GM10266 (cell line): Measurements from ENCODE around the gene EXD3.

Experiments used
- DNase-seq: peaks from one replicate; pipeline ENCODE4 v3.0.0; 2012; ENCODE audit errors: extremely low spot score
- TF ChIP-seq, protein P1 (sequence below): IDR thresholded peaks from 2 replicates; pipeline ENCODE4 v1.5.1; 2012; ENCODE audit warnings: mild to moderate bottlenecking, low read depth; ENCODE audit not compliant: control insufficient read depth, insufficient read depth; ENCODE audit errors: missing control alignments

The EXD3 gene

DNA sequence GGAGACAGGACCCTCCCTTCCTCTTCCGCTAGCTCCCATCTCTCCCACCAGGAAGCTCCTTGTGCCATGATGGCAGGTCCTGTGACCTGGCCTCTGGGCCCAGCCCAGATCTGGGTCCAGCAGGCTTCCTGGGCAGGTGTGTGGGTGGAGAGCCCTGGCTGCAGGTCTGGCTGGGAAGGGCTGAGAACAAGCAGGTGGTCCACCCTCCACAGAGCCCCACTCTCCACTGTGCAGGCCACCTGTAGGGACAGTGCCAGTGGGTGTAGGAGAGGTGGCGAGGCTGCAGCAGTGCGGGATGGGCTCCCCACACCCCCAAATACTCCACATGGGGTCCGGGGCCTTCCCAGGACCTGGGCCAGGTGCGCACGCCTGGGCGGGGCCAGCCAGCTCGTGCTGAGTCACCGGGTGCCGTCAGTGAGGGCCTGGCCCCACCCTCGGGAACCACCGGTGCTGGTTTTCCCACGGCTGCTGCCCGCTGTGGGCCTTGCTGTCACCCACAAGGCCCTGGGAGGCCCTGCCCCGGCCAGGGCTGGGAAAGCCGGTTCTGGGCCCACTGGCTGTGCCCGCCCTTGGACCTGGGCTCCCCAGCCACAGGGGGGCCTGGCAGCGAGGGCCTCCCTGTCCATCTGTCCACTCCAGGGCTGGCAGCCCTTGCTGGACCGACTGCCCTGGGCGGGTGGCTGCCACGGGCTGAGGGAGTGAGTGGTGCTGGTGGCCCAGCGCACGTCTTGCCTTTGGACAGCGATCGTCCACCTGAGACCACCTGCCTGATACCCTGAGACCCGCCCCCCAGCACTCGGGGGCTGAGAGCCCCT lies 111.6 kb downstream of the EXD3 start:
- DNase-seq: no peak
- TF ChIP-seq, protein P1, sequence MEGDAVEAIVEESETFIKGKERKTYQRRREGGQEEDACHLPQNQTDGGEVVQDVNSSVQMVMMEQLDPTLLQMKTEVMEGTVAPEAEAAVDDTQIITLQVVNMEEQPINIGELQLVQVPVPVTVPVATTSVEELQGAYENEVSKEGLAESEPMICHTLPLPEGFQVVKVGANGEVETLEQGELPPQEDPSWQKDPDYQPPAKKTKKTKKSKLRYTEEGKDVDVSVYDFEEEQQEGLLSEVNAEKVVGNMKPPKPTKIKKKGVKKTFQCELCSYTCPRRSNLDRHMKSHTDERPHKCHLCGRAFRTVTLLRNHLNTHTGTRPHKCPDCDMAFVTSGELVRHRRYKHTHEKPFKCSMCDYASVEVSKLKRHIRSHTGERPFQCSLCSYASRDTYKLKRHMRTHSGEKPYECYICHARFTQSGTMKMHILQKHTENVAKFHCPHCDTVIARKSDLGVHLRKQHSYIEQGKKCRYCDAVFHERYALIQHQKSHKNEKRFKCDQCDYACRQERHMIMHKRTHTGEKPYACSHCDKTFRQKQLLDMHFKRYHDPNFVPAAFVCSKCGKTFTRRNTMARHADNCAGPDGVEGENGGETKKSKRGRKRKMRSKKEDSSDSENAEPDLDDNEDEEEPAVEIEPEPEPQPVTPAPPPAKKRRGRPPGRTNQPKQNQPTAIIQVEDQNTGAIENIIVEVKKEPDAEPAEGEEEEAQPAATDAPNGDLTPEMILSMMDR: no peak

DNA sequence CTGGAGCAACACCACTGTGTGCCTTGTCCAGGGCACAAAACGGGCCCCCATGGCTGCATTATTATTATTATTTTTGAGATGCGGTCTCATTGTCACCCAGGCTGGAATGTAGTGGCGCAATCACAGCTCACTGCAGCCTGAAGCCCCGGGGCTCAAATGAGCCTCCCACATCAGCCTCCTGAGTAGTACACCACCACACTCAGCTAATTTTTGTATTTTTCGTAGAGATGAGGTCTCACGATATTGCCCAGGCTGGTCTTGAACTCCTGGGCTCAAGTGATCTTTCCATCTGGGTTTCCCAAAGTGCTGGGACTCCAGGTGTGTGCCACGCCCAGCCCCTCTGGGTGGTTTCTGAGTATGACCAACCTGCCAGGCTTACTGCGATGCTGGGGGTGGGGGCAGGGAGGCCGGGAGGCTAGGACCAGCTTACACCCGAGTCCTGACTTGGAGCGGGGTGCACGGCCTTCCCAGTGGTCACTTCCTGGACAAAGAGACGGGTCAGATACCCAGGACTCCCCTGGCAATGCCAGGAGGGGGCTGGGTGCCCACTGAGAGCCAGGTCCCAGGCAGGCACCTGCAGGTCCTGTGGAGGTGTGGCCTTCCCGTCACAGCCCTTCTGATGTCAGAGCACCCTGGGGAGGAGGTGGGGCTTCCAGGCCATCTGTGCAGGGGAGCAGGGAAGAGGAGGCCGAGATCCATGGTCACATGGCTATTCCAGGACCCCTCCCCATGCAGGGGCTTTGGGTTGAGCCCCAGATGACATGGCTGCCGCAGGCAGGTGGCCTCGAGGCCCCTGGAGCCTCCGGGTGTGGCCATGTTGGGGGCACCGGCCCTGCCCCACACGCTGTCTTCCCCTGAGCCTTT lies 112.5 kb downstream of the EXD3 start:
- TF ChIP-seq, protein P1: no peak
- no peak for DNase-seq

GRCh38 chr9:137309368-137310188 lies 113.4 kb downstream of the EXD3 start:
- TF ChIP-seq, protein P1: no peak
- DNase-seq: no peak

DNA sequence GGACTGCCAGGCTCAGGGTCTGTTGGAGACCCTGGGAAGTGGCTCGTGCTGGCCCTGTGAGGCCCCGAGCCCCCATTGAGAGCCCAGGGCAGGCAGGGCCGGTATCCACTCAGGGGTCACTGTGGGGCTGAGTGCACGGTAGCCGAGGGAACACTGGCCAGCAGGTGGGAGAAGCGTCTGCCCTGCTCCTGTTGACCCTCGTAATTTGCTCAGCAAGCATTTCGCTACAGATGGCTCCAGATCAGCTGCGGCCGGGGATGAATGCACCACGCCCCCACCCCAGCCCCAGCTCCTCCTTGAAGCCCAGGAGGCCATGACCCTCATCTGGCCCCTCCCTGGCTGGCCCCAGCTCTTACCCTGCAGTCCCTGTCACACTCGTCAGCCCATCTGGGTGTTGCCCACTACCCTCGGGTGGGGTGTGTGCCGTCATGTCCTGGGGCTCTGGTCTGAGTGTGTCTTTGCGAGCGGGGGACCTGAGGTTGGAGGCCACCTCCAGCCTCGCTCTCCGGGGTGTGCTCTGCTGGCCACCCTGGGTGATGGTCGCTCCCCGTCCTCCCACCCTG lies 114.8 kb downstream of the EXD3 start:
- DNase-seq: no peak
- TF ChIP-seq, protein P1: no peak

- DNase-seq: no peak
- TF ChIP-seq, protein P1: no peak
These were observed 115.5 kb downstream of the EXD3 start for GRCh38 chr9:137307255-137308056.

DNA sequence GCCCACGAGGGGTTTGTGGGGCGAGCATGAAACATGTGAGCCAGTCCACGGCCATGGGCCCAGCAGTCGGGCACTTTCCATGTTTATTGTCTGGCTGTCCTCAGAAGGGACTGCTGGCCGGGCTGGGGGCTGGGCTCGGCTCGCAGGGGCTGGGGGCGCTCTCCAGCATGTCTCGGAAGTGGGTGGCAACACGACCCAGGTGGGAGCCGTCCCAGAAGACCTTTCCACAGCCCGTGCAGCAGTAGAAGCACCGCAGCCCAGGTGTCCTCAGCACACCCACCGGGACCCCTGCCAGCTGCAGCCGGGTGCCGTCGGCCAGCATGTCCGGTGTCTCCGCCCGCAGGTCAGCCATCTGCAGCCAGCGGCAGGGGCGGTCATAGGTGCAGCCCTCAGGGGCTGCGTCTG lies 116.1 kb downstream of the EXD3 start:
- DNase-seq: no peak
- TF ChIP-seq, protein P1: no peak
